ENCODE results near the gene RNU5D-1. TPM values are rescaled to one million over a fixed set of nuclear protein-coding genes. Genes with fewer than 3 reads are reported as not detected.

The RNU5D-1 gene
- not detected for total RNA-seq

GRCh38 chr1:44730741-44731512 lies at the start of gene RNU5D-1:
TSS of gene RNU5D-1 (minus strand) at chr1:44731170.
- intact Hi-C loops (cut with DNase I; ENCODE audit: low total_unique reads) = no loop called here
- peak; percentile 95 to 99 for DNase-seq (ENCODE audit: low spot score in 2 of 2)
- WGBS, 2 donors = 0 to 1% methylated on average over 19 of the region's 19 CpGs
- H3K4me3 ChIP-seq (ENCODE audit: low read depth, poor library complexity, severe bottlenecking) = no peak within 1 kb of the TSS
- TF ChIP-seq CTCF (IDR thresholded peaks at IDR 0.05) = peak in 1 of 3 donors; percentile 81
- peak in 1 of 2 donors; percentile 36 for TF ChIP-seq POLR2A (IDR thresholded peaks at IDR 0.05)

GRCh38 chr1:44780583-44781121 lies 49.7 kb upstream of the RNU5D-1 start:
- TF ChIP-seq POLR2A (IDR thresholded peaks at IDR 0.05) = no peak
- no peak for TF ChIP-seq CTCF (IDR thresholded peaks at IDR 0.05)
- DNase-seq (ENCODE audit: low spot score in 2 of 2) = no peak

GRCh38 chr1:44778705-44779576 lies 48.0 kb upstream of the RNU5D-1 start:
- WGBS, 2 donors = 87 to 91% methylated on average over 6 of the region's 6 CpGs
- intact Hi-C loops (cut with DNase I; ENCODE audit: low total_unique reads) = no loop called here
- DNase-seq (ENCODE audit: low spot score in 2 of 2) = no peak
- H3K4me3 ChIP-seq (ENCODE audit: low read depth, poor library complexity, severe bottlenecking) = no peak overlapping the region
- no peak for TF ChIP-seq CTCF (IDR thresholded peaks at IDR 0.05)
- no peak for TF ChIP-seq POLR2A (IDR thresholded peaks at IDR 0.05)

More at GRCh38 chr1:44780583-44781121, 49.7 kb upstream of the RNU5D-1 start:
- intact Hi-C loops (cut with DNase I; ENCODE audit: low total_unique reads) = no loop called here
- no peak overlapping the region for H3K4me3 ChIP-seq (ENCODE audit: low read depth, poor library complexity, severe bottlenecking)
- 91 to 94% methylated on average over 14 of the region's 14 CpGs for WGBS, 2 donors

- H3K4me3 ChIP-seq (ENCODE audit: low read depth, poor library complexity, severe bottlenecking) = no peak overlapping the region
- intact Hi-C loops (cut with DNase I; ENCODE audit: low total_unique reads) = no loop called here
- WGBS, 2 donors = 71 to 77% methylated on average over 13 of the region's 13 CpGs
- DNase-seq (ENCODE audit: low spot score in 2 of 2) = no peak
- TF ChIP-seq CTCF (IDR thresholded peaks at IDR 0.05) = no peak
- TF ChIP-seq POLR2A (IDR thresholded peaks at IDR 0.05) = no peak
These were observed 47.1 kb upstream of the RNU5D-1 start for GRCh38 chr1:44777969-44778635.

- WGBS, 2 donors = 79 to 82% methylated on average over 14 of the region's 14 CpGs
- no peak overlapping the region for H3K4me3 ChIP-seq (ENCODE audit: low read depth, poor library complexity, severe bottlenecking)
- TF ChIP-seq POLR2A (IDR thresholded peaks at IDR 0.05) (no peak), CTCF (IDR thresholded peaks at IDR 0.05) (no peak)
- no peak for DNase-seq (ENCODE audit: low spot score in 2 of 2)
- intact Hi-C loops (cut with DNase I; ENCODE audit: low total_unique reads) = no loop called here
These were observed 46.6 kb upstream of the RNU5D-1 start for GRCh38 chr1:44777547-44777946.

Measured in lower leg skin (tissue), 4 donors.